Measurements from ENCODE around the gene EGFR.

- TF ChIP-seq EZH2 (optimal IDR thresholded peaks at IDR 0.05; ENCODE audit: low read depth, low read length) (no peak), CTCF (IDR thresholded peaks at IDR 0.05; ENCODE audit: low read length) (no peak)
Measured at GRCh38 chr7:55031075-55031474, 12.3 kb downstream of the EGFR start.
